Measurements from ENCODE around the gene RALGPS1. TPM values are rescaled to one million over a fixed set of nuclear protein-coding genes. Genes with fewer than 3 reads are reported as not detected.

RALGPS1 gene
- total RNA-seq, 1 donor from 2014 or later: 21.1 TPM

GRCh38 chr9:127198587-127198986 lies 284.0 kb downstream of the RALGPS1 start:
- no peak for ATAC-seq
- DNase-seq: no peak
- intact Hi-C loops (cut with micrococcal nuclease): loop anchor here (2.0 to 5.0 kb wide), 2 partner anchors 234 to 256 kb away; no protein-coding TSS in a partner anchor

DNA sequence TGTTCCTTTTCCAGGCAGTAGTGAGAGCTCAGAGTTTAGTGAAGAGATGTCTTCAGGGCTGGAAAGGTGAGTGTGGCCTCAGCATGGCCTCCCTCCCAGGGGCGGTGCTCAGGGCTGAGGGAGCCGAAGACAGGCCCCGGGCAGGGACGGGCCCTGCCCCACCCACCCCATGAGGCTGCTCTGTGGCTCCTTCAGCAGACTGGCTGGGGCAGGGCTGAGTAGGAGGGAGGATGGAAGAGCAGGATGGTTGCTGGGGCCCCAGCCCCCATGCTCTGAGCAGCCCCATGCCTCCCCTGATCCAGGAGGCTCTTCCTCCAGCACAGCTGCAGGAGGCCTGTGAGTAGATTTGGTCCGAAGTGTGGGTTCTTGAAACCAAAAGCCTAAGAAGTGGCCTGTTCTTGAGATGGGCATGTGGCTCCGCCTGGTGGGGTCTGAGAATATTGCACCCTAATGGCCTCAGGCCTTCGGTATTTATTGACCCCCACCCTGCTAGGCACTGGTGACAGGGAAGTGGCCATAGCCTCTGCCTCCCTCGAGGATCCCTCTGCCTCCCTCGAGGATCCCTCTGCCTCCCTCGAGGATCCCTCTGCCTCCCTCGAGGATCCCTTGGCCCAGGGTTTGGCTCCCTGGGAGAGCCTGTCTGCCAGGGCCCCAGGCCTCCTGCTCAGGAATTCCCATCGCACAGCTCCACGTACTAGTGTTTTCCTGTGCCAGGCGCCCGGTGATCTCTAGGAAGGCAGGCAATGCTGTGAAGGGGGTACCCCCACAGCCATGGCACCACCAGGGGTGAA lies 284.6 kb downstream of the RALGPS1 start:
- ATAC-seq: peak; percentile 65
- intact Hi-C loops (cut with micrococcal nuclease): loop anchor here (2.0 to 5.0 kb wide), 2 partner anchors 234 to 257 kb away; no protein-coding TSS in a partner anchor
- DNase-seq: peak; percentile 84

GRCh38 chr9:127200106-127200862 lies 285.7 kb downstream of the RALGPS1 start:
- ATAC-seq (no peak), DNase-seq (no peak)
- intact Hi-C loops (cut with micrococcal nuclease): no loop called here

- intact Hi-C loops (cut with micrococcal nuclease): no loop called here
- DNase-seq (no peak), ATAC-seq (no peak)
Measured at GRCh38 chr9:127201071-127201541, 286.5 kb downstream of the RALGPS1 start.

- DNase-seq: no peak
- ATAC-seq: no peak
- intact Hi-C loops (cut with micrococcal nuclease): no loop called here
Measured at GRCh38 chr9:127201731-127202130, 287.1 kb downstream of the RALGPS1 start.

DNA sequence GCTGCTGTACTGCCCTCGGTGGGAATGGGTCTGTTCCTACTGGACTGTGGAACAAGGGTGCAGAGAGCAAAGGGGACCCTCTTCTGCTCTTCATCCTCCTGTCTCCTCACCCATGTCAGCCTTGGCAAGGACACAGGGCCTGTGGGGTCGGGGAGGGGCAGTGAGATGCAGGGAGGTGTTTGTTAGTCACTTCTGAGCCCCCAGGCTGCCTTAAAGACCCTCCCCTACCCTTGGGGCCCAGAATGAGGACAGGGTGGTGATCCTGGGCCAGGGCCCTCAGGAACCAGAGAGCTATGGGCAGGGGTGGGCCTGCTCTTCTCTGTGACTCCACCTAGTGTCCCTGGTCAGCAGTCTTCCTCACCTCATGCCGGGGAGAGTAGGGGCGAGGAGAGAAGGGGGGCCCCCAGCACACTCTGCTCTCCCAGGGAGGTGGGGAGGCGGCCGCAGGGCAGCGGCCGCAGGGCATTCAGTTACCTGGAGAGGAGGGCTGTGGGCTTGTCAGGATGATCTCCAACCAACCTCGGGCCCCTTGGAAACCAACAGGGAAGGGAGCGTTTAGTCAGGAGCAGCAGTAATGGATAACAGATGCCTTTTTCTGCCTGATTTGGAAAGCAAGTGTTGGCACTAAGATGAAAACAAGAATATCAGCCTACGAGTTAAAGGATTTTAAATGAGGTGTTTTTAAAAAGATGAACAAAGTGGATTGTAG lies 288.0 kb downstream of the RALGPS1 start:
- intact Hi-C loops (cut with micrococcal nuclease): no loop called here
- no peak for DNase-seq
- no peak for ATAC-seq

- intact Hi-C loops (cut with micrococcal nuclease): no loop called here
- ATAC-seq (no peak), DNase-seq (no peak)
Measured at GRCh38 chr9:127203681-127204327, 289.2 kb downstream of the RALGPS1 start.

- ATAC-seq (peak; percentile 69), DNase-seq (no peak)
- intact Hi-C loops (cut with micrococcal nuclease): no loop called here
Measured at GRCh38 chr9:127204771-127205470, 290.3 kb downstream of the RALGPS1 start.

DNA sequence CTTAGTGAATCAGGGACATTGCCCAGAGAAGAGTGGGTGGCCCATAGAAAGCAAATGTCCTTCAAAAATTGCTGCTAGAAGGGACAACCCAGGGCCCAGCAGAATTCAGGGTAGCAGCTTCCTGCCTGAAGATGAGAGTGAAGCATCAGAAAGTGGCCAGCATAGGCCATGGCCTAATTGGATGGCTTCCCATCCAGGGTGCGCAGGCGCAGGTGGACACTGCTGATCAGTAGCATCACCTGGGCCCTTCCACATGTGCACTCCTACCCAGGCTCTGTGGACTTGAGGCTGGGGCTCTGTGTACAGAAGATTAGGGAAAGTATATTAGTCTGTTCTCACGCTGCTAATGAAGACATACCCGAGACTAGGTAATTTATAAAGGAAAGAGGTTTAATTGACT lies 291.4 kb downstream of the RALGPS1 start:
- no peak for DNase-seq
- no peak for ATAC-seq
- intact Hi-C loops (cut with micrococcal nuclease): no loop called here

- ATAC-seq (no peak), DNase-seq (no peak)
- intact Hi-C loops (cut with micrococcal nuclease): no loop called here
Measured at GRCh38 chr9:127206666-127207065, 292.1 kb downstream of the RALGPS1 start.

DNA sequence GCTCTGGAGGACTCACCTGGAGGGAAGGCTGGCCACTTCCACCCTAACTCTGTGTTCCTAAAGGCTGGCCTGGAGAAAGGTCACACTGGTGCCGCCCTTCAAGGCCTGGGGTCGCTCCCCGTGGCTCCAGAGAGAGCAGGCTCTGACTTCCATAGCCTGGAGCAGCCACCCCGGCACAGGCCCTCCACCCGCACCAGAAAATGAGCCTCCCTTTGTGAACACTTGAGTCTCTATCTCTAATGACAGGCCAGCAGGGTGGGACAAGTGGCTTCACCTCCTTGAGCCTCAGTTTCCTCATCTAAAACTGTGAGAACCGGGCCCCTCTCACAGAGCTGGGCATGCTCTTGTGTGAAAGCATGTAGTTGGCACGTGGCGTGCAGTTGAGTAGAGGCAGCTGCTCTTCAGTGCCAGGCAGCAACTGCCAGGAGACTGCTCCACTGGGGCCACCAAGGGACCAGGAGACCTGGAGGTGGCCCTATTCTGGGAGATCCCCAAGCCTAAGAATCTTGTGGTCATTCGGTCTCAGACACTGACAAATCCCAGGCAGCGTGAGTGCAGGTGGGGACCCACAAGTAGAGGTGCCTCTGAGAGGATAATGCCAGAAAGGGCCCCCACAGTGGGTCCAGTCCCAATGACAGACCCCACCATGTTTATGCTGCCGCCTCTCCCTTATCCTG lies 293.3 kb downstream of the RALGPS1 start:
- no peak for DNase-seq

GRCh38 chr9:127208416-127208815 lies 293.8 kb downstream of the RALGPS1 start:
- intact Hi-C loops (cut with micrococcal nuclease): no loop called here

More for the DNA sequence above, 293.3 kb downstream of the RALGPS1 start:
- intact Hi-C loops (cut with micrococcal nuclease): no loop called here
- no peak for ATAC-seq

GRCh38 chr9:127209220-127209619 lies 294.6 kb downstream of the RALGPS1 start:
- intact Hi-C loops (cut with micrococcal nuclease): no loop called here
- no peak for DNase-seq

More at GRCh38 chr9:127208416-127208815, 293.8 kb downstream of the RALGPS1 start:
- no peak for DNase-seq
- ATAC-seq: no peak

GRCh38 chr9:127209948-127210640 lies 295.5 kb downstream of the RALGPS1 start:
- DNase-seq: no peak
- no peak for ATAC-seq
- intact Hi-C loops (cut with micrococcal nuclease): no loop called here

More at GRCh38 chr9:127209220-127209619, 294.6 kb downstream of the RALGPS1 start:
- ATAC-seq: peak; percentile 9

GRCh38 chr9:127210851-127211730 lies 296.5 kb downstream of the RALGPS1 start:
- ATAC-seq (no peak), DNase-seq (no peak)
- intact Hi-C loops (cut with micrococcal nuclease): no loop called here

DNA sequence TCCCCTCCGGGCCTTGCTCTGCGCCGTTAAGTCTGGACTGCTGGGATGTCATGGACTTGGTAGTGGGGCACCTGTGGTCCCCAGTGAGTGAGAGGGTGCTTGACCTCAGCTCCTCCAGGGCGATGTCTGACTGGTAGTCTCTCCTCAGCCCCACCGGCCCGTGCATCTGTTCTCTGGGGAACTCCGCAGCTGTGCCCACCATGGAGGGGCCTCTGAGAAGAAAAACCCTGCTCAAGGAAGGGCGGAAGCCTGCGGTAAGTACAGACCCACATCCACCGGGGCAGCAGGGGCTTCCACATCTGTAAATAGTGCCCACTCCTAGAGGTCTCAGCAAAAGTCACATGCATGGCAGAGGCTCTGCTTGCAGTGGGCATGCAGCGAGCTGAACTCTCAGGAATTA lies 297.4 kb downstream of the RALGPS1 start:
- ATAC-seq (no peak), DNase-seq (no peak)
- intact Hi-C loops (cut with micrococcal nuclease): no loop called here

All from left ventricle myocardium superior (tissue), 1 donor.